ENCODE results near the gene RXRA.

- TF ChIP-seq POLR2A (IDR thresholded peaks at IDR 0.05) = no peak
- TF ChIP-seq, protein P1, sequence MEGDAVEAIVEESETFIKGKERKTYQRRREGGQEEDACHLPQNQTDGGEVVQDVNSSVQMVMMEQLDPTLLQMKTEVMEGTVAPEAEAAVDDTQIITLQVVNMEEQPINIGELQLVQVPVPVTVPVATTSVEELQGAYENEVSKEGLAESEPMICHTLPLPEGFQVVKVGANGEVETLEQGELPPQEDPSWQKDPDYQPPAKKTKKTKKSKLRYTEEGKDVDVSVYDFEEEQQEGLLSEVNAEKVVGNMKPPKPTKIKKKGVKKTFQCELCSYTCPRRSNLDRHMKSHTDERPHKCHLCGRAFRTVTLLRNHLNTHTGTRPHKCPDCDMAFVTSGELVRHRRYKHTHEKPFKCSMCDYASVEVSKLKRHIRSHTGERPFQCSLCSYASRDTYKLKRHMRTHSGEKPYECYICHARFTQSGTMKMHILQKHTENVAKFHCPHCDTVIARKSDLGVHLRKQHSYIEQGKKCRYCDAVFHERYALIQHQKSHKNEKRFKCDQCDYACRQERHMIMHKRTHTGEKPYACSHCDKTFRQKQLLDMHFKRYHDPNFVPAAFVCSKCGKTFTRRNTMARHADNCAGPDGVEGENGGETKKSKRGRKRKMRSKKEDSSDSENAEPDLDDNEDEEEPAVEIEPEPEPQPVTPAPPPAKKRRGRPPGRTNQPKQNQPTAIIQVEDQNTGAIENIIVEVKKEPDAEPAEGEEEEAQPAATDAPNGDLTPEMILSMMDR (IDR thresholded peaks at IDR 0.05) = no peak
Measured at GRCh38 chr9:134295746-134296250, 30.5 kb upstream of the RXRA start.
